Activated naive CD4-positive, alpha-beta T cell treated with anti-CD3 and anti-CD28 coated beads, Interleukin-2, amount 50 U/mL, for 72 hours (primary cell): Measurements from ENCODE around the gene ZNF10. TPM values are rescaled to one million over a fixed set of nuclear protein-coding genes. Genes with fewer than 3 reads are reported as not detected.

ENCODE experiments used
- ATAC-seq, 2 donors: fragments of 150-1000 bp; cut with Tn5 transposase; 2 replicates each; pipeline ENCODE4 v1.10.0; 2021; ENCODE audit warnings: mild to moderate bottlenecking in 2 of 2, moderate library complexity in 2 of 2
- DNase-seq, 2 donors: peaks; one replicate each; pipeline ENCODE4 v3.0.0; 2021 to 2022; ENCODE audit warnings: low spot score in 2 of 2
- H3K27ac Mint-ChIP-seq, 2 donors: one replicate each; pipeline ENCODE4 v1.8.0; 2022; ENCODE audit warnings: mild to moderate bottlenecking in 2 of 2, mixed read lengths in 2 of 2
- H3K36me3 Mint-ChIP-seq, 2 donors: one replicate each; pipeline ENCODE4 v1.8.0; 2022; ENCODE audit warnings: mixed read lengths in 2 of 2
- H3K9me3 Mint-ChIP-seq, 2 donors: one replicate each; pipeline ENCODE4 v1.8.0; 2022; ENCODE audit warnings: mixed read lengths in 2 of 2
- total RNA-seq, 2 donors: library from RNA; stranded (reverse); gene quantifications; one replicate each; pipeline ENCODE4 v1.2.3, GENCODE V29; 2022

ZNF10 gene
- total RNA-seq, 2 donors from 2014 or later, result 5.3 to 10.1 TPM

DNA sequence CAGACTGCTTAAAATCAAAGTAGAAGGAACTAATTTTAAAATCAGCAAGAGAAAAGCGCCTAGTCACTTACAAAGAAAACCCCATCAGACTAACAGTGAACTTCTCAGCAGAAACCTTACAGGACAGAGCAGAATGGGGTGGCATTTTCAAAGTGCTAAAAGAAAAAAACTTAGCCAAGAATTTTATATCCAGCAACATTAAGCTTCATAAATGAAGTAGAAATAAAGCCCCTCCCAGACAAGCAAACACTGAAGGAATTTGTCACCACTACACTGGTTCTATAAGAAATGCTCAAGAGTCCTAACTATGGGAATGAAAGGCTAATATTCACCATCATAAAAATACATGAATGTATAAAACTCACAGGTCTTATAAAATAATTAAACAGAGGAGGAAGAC is 44.5 kb downstream of the ZNF10 start:
- Mint-ChIP-seq H3K9me3 (peaks cover 40 to 46% of the 10 kb centered on the region in 2 donors), H3K27ac (no peak overlapping the region), H3K36me3 (peaks cover 46% of the 10 kb centered on the region in 2 donors)
- ATAC-seq, result no peak
- no peak for DNase-seq

DNA sequence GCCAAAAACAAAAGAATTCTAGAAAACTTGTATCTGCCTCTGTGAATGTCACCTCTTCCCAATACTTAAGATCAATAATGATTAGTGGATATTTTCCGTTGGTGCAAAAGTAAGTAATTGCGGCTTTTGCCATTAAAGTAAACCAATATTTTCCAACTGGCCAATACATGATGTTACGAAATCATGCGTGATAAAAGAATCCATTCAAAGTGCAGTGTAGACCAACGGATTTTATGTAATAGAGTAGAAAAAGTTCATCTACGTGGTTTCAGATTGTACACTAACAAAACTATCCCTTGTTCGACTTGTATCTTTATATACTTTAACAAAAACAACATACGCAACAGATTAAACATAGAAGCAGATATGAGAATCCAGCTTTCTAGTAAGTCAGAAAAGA is 50.2 kb downstream of the ZNF10 start:
- Mint-ChIP-seq H3K36me3 (peaks cover 76 to 80% of the 10 kb centered on the region in 2 donors), H3K27ac (no peak overlapping the region), H3K9me3 (peaks cover 48 to 60% of the 10 kb centered on the region in 2 donors)
- no peak for ATAC-seq
- DNase-seq, result no peak

- H3K9me3 Mint-ChIP-seq, result peaks cover 45 to 57% of the 10 kb centered on the region in 2 donors
- H3K36me3 Mint-ChIP-seq, result peaks cover 80% of the 10 kb centered on the region in 2 donors
- ATAC-seq (peak; percentile 98 to 99), DNase-seq (peak; percentile 93 to 94)
- H3K27ac Mint-ChIP-seq, result peak within 1 kb of the TSS; percentile 97
Observed at GRCh38 chr12:133181238-133181959, 51.0 kb downstream of the ZNF10 start, which contains the start of gene ZNF268. ZNF268 (plus strand) TSS chr12:133181495; CDS start chr12:133181998, 503 bp downstream.

GRCh38 chr12:133190176-133190575 is 59.7 kb downstream of the ZNF10 start:
- peaks cover 52 to 56% of the 10 kb centered on the region in 2 donors for H3K9me3 Mint-ChIP-seq

DNA sequence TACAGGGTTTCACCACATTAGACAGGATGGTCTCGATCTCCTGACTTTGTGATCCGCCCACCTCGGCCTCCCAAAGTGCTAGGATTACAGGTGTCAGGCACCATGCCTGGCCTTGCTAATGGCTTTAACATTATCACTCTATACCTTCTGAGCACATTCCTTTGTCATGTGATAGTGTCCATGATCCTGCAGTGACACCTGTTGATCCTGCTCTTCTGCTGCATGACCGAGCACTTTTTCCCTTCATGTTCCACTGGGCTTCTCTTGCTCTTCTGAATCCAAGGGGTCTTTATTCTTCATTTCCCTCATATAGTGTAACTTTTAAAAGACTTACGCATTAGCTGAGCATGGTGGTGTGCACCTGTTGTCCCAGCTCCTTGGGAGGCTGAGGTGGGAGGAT is 62.4 kb downstream of the ZNF10 start:
- DNase-seq (no peak), ATAC-seq (no peak)
- H3K27ac Mint-ChIP-seq, result peak overlapping the region in 1 of 2 donors; percentile 36
- H3K9me3 Mint-ChIP-seq, result peaks cover 50 to 51% of the 10 kb centered on the region in 2 donors
- H3K36me3 Mint-ChIP-seq, result peaks cover 84 to 87% of the 10 kb centered on the region in 2 donors

More at GRCh38 chr12:133190176-133190575, 59.7 kb downstream of the ZNF10 start:
- DNase-seq, result no peak
- ATAC-seq, result no peak
- H3K27ac Mint-ChIP-seq, result no peak overlapping the region
- H3K36me3 Mint-ChIP-seq, result peaks cover 99 to 100% of the 10 kb centered on the region in 2 donors

DNA sequence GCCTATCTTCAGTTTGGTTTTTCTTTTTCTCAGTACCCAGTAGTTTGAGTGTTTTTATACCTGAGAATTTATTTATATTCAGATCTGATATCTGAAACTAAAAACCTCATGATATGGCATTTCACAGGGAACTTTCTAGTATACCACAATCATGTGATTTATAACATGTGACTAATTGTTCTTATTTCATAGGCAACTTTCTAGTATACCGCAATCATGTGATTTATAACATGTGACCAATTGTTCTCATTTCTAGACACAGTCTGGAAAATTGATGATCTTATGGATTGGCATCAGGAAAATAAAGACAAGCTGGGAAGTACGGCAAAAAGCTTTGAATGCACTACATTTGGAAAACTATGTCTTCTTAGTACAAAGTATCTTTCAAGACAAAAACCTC is 71.5 kb downstream of the ZNF10 start:
- ATAC-seq, result no peak
- DNase-seq, result no peak
- Mint-ChIP-seq H3K36me3 (peaks cover 66 to 68% of the 10 kb centered on the region in 2 donors), H3K27ac (no peak overlapping the region), H3K9me3 (peaks cover 51 to 55% of the 10 kb centered on the region in 2 donors)

DNA sequence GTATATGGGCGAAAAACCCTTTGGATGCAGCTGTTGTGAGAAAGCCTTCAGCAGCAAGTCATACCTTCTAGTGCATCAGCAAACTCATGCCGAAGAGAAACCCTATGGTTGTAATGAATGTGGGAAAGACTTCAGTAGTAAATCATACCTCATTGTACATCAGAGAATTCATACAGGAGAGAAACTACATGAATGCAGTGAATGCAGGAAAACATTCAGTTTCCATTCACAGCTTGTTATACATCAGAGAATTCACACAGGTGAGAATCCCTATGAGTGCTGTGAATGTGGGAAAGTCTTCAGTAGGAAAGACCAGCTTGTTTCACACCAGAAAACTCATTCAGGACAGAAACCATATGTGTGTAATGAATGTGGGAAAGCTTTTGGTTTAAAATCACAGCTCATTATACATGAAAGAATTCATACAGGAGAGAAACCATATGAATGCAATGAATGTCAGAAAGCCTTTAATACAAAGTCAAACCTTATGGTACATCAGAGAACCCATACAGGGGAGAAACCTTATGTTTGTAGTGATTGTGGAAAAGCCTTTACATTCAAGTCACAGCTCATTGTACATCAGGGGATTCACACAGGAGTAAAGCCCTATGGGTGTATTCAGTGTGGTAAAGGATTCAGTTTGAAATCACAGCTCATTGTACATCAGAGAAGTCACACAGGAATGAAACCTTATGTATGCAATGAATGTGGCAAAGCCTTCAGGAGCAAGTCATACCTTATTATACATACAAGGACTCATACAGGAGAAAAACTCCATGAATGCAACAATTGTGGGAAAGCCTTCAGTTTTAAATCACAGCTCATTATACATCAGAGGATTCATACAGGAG is 72.3 kb downstream of the ZNF10 start:
- ATAC-seq, result no peak
- peaks cover 51 to 55% of the 10 kb centered on the region in 2 donors for H3K9me3 Mint-ChIP-seq
- H3K36me3 Mint-ChIP-seq, result peaks cover 66 to 68% of the 10 kb centered on the region in 2 donors
- no peak for DNase-seq
- H3K27ac Mint-ChIP-seq, result peak overlapping the region; percentile 7 to 82

DNA sequence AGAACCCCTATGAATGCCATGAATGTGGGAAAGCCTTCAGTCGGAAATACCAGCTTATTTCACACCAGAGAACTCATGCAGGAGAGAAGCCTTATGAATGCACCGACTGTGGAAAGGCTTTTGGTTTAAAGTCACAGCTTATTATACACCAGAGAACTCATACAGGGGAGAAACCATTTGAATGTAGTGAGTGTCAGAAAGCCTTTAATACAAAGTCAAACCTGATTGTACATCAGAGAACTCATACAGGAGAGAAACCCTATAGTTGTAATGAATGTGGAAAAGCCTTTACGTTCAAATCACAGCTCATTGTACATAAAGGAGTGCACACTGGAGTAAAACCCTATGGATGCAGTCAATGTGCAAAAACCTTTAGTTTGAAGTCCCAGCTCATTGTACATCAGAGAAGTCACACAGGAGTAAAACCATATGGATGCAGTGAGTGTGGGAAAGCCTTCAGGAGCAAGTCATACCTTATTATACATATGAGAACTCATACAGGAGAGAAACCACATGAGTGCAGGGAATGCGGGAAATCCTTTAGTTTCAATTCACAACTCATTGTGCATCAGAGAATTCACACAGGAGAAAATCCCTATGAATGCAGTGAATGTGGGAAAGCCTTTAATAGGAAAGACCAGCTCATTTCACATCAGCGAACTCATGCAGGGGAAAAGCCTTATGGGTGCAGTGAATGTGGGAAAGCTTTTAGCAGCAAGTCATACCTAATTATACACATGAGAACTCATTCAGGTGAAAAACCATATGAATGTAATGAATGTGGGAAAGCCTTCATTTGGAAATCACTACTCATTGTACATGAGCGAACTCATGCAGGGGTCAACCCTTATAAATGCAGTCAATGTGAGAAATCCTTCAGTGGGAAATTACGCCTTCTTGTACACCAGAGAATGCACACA is 73.2 kb downstream of the ZNF10 start:
- ATAC-seq (peak in 1 of 2 donors; percentile 34), DNase-seq (no peak)
- Mint-ChIP-seq H3K9me3 (peaks cover 54 to 58% of the 10 kb centered on the region in 2 donors), H3K27ac (peak overlapping the region in 1 of 2 donors; percentile 7), H3K36me3 (peaks cover 71 to 73% of the 10 kb centered on the region in 2 donors)

GRCh38 chr12:133204264-133204603 is 73.8 kb downstream of the ZNF10 start:
- no peak for ATAC-seq
- H3K27ac Mint-ChIP-seq, result no peak overlapping the region
- peaks cover 55 to 60% of the 10 kb centered on the region in 2 donors for H3K9me3 Mint-ChIP-seq
- H3K36me3 Mint-ChIP-seq, result peaks cover 72 to 74% of the 10 kb centered on the region in 2 donors
- DNase-seq, result no peak

DNA sequence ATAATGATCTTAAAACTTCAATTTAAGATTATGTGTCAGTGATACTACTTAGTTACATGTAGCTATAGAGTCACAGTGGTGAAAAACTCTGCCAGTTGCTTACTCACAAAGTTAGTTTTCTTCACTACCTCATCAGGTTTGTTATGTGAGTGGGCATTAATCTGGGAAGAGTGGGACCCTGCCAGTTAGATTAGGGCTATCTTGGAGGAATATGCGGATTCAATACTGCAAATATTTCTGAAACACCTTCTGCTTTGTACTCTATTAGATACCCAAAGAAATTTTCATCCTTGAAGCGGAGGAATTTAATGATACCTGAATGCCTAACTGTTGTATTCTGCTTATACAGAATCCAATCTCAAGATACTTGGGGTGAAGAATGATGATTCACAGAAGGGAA is 76.0 kb downstream of the ZNF10 start:
- Mint-ChIP-seq H3K36me3 (peaks cover 59 to 60% of the 10 kb centered on the region in 2 donors), H3K27ac (no peak overlapping the region), H3K9me3 (peaks cover 38 to 54% of the 10 kb centered on the region in 2 donors)
- DNase-seq (no peak), ATAC-seq (no peak)

Other genes with a start within 250 kb of the ZNF10 start
- 10 to 100 TPM; 60.4 to 73.2 TPM for gene CHFR, start 243.0 kb upstream of the ZNF10 start, total RNA-seq
- 1 to 10 TPM; 4.5 to 9.9 TPM for gene ZNF605, start 174.3 kb upstream of the ZNF10 start, total RNA-seq
- gene ZNF26, start 144.3 kb upstream of the ZNF10 start, total RNA-seq, result 10 to 100 TPM; 13.0 to 22.3 TPM
- gene ZNF84, start 93.1 kb upstream of the ZNF10 start, total RNA-seq, result 10 to 100 TPM; 19.4 to 23.5 TPM
- 10 to 100 TPM in 1 of 2 donors, 1 to 10 TPM in 1; 8.4 to 13.2 TPM for gene ZNF140, start 49.7 kb upstream of the ZNF10 start, total RNA-seq
- gene ZNF891, start 353 bp upstream of the ZNF10 start, total RNA-seq, result 1 to 10 TPM; 1.8 to 2.3 TPM
- gene ZNF268, start 50.9 kb downstream of the ZNF10 start, total RNA-seq, result 10 to 100 TPM in 1 of 2 donors, 1 to 10 TPM in 1; 9.6 to 15.2 TPM
- not detected for gene ANHX, start 105.2 kb downstream of the ZNF10 start, total RNA-seq